NCI-H2107 treated with DMSO at 0.1 percent for 48 hours (cell line): ENCODE data around the gene HSD17B12.

Experiments
- DNase-seq: peaks from one replicate; lab custom pipeline; 2025; ENCODE audit not compliant: unreplicated experiment; lab: John Stamatoyannopoulos, UW

Gene HSD17B12

GRCh38 chr11:43856993-43857392 is 176.5 kb downstream of the HSD17B12 start:
- no peak for DNase-seq

GRCh38 chr11:43861141-43861540 is 180.6 kb downstream of the HSD17B12 start:
- DNase-seq = no peak

- DNase-seq = no peak
These were observed 186.0 kb downstream of the HSD17B12 start for GRCh38 chr11:43866520-43866919.

DNA sequence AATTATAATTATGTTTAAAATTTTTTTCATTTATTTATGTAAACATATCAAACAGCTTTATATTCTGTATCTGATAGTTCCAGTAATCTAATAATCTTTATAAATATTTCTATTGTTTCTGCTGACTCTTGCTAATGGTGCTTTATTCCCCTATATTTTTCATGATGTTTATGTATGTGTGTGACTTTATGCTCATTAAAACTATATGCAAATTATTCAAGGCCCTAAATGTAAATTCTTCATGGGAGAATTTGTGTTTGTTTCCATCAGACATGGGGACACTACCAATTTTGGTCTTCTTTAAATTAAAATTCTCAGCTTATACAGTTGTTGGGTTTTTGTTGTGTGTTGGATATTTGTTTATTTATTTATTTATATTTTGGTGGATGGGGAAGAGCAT is 186.4 kb downstream of the HSD17B12 start:
- no peak for DNase-seq

- DNase-seq = no peak
These were observed 188.5 kb downstream of the HSD17B12 start for GRCh38 chr11:43868852-43869567.

DNA sequence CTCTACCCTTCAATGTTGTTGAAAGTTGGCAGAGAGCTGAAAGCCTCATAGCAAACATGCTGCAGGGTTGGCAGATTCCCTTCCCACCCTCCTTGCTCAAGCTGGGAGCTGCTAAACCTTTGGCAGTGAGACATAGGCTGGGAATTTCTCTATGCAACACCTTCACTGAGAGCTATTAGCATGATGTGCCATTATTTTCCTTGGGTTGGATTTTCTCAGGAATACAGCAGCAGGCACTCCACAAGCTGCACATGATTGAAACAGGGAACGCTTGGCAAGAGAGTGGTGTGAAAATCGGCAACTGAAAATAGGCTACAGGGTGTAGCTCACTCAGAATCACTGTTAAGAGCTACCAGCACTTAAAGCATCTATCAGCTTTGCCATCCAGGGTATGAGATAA is 190.5 kb downstream of the HSD17B12 start:
- DNase-seq = no peak

DNA sequence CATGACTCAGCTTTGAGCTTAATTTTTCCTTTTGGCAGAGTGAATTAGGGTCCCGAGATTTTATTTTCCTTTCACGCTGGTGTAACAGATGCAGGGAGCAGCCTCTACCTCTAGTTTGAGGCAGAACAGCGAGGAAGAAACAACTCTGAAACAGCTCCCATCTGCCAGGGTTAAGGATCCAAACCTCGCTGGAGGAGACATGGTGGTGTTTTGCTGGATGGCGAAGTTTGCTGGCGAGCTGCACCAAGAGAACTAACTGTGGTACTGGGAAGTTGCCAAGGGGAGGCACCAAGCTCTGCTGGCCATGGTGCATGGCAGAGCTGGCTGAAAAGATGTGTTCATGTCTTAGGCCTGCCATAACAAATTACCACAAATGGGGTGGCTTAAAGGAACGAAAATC is 192.5 kb downstream of the HSD17B12 start:
- DNase-seq = no peak

DNA sequence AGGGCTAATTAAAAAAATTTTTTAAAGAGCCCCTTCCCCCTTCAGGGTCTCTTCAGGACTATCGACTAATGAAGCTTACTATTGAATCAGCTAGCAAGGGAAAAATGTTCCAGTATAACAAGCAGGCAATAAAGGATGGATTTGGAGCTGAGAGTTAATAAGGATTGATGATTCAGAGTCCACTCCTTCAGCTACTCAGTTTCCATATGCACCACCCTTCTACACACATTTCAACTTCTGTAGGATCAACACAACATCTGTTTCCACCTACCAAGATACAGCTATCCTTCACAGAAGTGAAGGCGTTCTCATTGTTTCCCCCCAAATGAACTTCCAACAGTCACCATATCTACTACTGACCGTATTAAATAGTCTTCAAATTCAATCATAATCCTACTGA is 193.5 kb downstream of the HSD17B12 start:
- no peak for DNase-seq

DNA sequence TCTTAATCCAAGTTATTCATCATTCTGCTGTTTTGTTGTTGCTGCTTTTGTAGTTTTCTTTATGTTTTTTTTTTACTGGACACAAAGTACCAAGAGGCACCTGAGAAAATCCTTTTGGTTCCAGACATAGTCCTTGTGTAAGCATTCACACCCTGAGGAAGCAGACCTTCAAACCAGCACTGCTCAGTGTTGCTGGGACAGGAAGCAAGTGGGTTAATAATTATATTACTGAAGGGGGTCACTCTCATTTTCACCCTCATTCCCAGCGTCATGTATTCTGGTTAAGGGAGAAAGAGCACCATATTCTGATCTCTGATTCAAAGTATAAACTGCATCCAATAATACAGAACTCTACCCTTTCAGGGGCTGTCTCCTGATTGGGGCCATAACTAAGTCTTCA is 194.2 kb downstream of the HSD17B12 start:
- DNase-seq = no peak

GRCh38 chr11:43879789-43880639 is 199.5 kb downstream of the HSD17B12 start:
- no peak for DNase-seq

GRCh38 chr11:43880640-43881159 is 200.2 kb downstream of the HSD17B12 start, which contains the start of gene ALKBH3:
TSS of gene ALKBH3 (plus strand) at chr11:43880831. CDS start at chr11:43882653, 1,822 bp downstream.
- peak; percentile 76 for DNase-seq

- DNase-seq = no peak
These were observed 212.3 kb downstream of the HSD17B12 start for GRCh38 chr11:43892851-43893250.

DNA sequence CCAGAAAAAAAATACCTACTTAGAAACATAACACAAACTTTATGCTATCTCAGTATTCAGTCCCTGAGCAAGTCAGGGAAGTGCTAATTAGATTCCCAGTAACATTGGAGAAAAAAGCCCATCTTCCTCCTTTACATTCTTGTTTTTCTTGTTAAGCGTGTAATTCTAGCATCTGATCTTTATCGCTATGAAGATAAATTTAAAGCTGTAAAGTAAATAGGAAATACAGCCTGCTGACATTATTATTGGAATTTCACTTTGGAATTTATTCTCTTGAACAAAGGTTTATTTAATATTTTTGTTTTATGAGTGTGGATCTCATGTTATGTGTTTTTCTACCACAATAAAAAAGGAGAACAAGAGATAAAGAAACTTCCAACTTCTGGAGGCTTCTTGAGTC is 214.0 kb downstream of the HSD17B12 start:
- no peak for DNase-seq

DNA sequence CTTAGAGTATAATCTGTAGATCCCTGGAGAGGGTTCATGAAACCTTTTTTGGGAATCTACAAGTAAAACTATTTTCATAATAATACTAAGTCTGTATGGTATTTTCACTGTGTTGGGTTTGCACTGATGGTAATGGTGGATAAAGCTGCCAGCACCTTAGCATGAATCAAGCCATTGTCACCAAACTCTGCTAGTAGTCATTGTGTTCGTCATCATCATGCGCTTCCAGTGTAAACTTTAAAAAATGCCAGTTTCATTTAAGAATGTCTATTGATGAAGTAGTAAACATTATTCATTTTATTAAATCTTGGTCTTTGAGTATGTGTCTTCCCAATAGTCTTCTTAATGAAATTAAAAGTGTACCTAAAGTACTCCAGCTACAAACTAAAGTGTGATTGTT is 215.1 kb downstream of the HSD17B12 start:
- no peak for DNase-seq

- DNase-seq = no peak
These were observed 218.0 kb downstream of the HSD17B12 start for GRCh38 chr11:43898574-43898973.

GRCh38 chr11:43899094-43899493 is 218.6 kb downstream of the HSD17B12 start:
- DNase-seq = no peak

- no peak for DNase-seq
These were observed 221.0 kb downstream of the HSD17B12 start for GRCh38 chr11:43901551-43901950.

DNA sequence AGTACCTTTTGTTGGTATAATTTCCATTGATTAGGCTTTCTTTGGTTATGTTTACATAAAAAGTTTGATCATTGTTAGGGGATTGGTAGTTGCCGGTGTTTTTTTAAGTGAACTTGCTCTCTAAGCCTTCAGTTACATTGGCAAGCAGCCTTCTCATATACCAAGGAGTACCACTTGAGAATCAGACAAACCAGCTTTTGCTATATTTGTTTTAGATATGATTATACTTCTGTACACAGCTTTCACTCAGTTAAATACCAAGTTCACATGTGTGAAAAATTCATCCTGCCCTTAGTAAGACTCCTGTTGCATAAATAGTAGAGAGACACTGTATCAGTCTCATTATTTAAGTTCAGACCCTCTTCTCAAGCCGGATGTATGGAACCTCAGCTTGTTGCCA is 222.5 kb downstream of the HSD17B12 start:
- no peak for DNase-seq

GRCh38 chr11:43903969-43904368 is 223.4 kb downstream of the HSD17B12 start:
- no peak for DNase-seq

- no peak for DNase-seq
These were observed 224.4 kb downstream of the HSD17B12 start for GRCh38 chr11:43904742-43905535.

GRCh38 chr11:43905813-43906241 is 225.3 kb downstream of the HSD17B12 start:
- no peak for DNase-seq
